Mesothelial cell of epicardium (in vitro differentiated cells): ENCODE measurements around the gene TMEM150C. TPM values are rescaled to one million over a fixed set of nuclear protein-coding genes. Genes with fewer than 3 reads are reported as not detected.

Source experiments
- DNase-seq, 2 experiments: peaks; one replicate each; pipeline ENCODE4 v3.0.0; 2021; ENCODE audit warnings: low spot score in 2 of 2; ENCODE audit not compliant: unreplicated experiment in 2 of 2
- H3K27ac Mint-ChIP-seq: 2 replicates; pipeline ENCODE4 v1.8.0; 2021; ENCODE audit warnings: mixed read lengths
- H3K27me3 Mint-ChIP-seq: 2 replicates; pipeline ENCODE4 v1.8.0; 2021; ENCODE audit warnings: low read depth, mixed read lengths
- H3K36me3 Mint-ChIP-seq: 2 replicates; pipeline ENCODE4 v1.8.0; 2021; ENCODE audit warnings: mixed read lengths
- H3K4me1 Mint-ChIP-seq: 2 replicates; pipeline ENCODE4 v1.8.0; 2021; ENCODE audit warnings: mixed read lengths
- H3K4me3 Mint-ChIP-seq: 2 replicates; pipeline ENCODE4 v1.8.0; 2021; ENCODE audit warnings: mild to moderate bottlenecking, moderate library complexity, mixed read lengths
- H3K9me3 Mint-ChIP-seq: 2 replicates; pipeline ENCODE4 v1.8.0; 2021; ENCODE audit warnings: mixed read lengths
- CTCF ChIP-seq: fragments of 200-600 bp; sonication (generic); IDR thresholded peaks from one replicate; pipeline ENCODE4 v1.5.0; 2021; ENCODE audit warnings: antibody characterized with exemption; ENCODE audit not compliant: unreplicated experiment
- total RNA-seq: library from RNA; stranded (reverse); gene quantifications from 3 replicates; pipeline ENCODE4 v1.2.1, GENCODE V29; 2021

The TMEM150C gene
- total RNA-seq, 1 donor from 2014 or later: 4.3 TPM

GRCh38 chr4:82500435-82501153 lies 61.2 kb downstream of the TMEM150C start:
- peaks cover 5% of the 10 kb centered on the region for H3K4me1 Mint-ChIP-seq
- no peak overlapping the region for H3K27ac Mint-ChIP-seq
- no peak overlapping the region for H3K4me3 Mint-ChIP-seq
- no peak for TF ChIP-seq CTCF
- H3K9me3 Mint-ChIP-seq: no peaks in the 10 kb centered on the region
- no peaks in the 10 kb centered on the region for H3K27me3 Mint-ChIP-seq
- DNase-seq: no peak
- H3K36me3 Mint-ChIP-seq: no peaks in the 10 kb centered on the region

GRCh38 chr4:82499738-82500434 lies 61.9 kb downstream of the TMEM150C start:
- DNase-seq: no peak
- no peak for TF ChIP-seq CTCF
- no peaks in the 10 kb centered on the region for H3K9me3 Mint-ChIP-seq
- no peak overlapping the region for H3K27ac Mint-ChIP-seq
- H3K4me3 Mint-ChIP-seq: no peak overlapping the region
- no peaks in the 10 kb centered on the region for H3K36me3 Mint-ChIP-seq
- H3K27me3 Mint-ChIP-seq: no peaks in the 10 kb centered on the region
- peaks cover 5% of the 10 kb centered on the region for H3K4me1 Mint-ChIP-seq

GRCh38 chr4:82496349-82496748 lies 65.4 kb downstream of the TMEM150C start:
- no peaks in the 10 kb centered on the region for H3K9me3 Mint-ChIP-seq
- H3K4me3 Mint-ChIP-seq: no peak overlapping the region

GRCh38 chr4:82495666-82496065 lies 66.1 kb downstream of the TMEM150C start:
- no peak overlapping the region for H3K27ac Mint-ChIP-seq
- no peak for DNase-seq
- no peaks in the 10 kb centered on the region for H3K9me3 Mint-ChIP-seq
- no peaks in the 10 kb centered on the region for H3K27me3 Mint-ChIP-seq
- peaks cover 5% of the 10 kb centered on the region for H3K4me1 Mint-ChIP-seq
- no peak overlapping the region for H3K4me3 Mint-ChIP-seq
- no peaks in the 10 kb centered on the region for H3K36me3 Mint-ChIP-seq
- TF ChIP-seq CTCF: no peak

More at GRCh38 chr4:82496349-82496748, 65.4 kb downstream of the TMEM150C start:
- Mint-ChIP-seq H3K4me1 (peaks cover 5% of the 10 kb centered on the region), H3K27me3 (no peaks in the 10 kb centered on the region), H3K36me3 (no peaks in the 10 kb centered on the region), H3K27ac (no peak overlapping the region)
- no peak for DNase-seq
- no peak for TF ChIP-seq CTCF

GRCh38 chr4:82493721-82494425 lies 67.9 kb downstream of the TMEM150C start:
- no peak for TF ChIP-seq CTCF
- Mint-ChIP-seq H3K4me3 (no peak overlapping the region), H3K36me3 (no peaks in the 10 kb centered on the region), H3K27ac (no peak overlapping the region), H3K27me3 (no peaks in the 10 kb centered on the region), H3K4me1 (no peaks in the 10 kb centered on the region), H3K9me3 (no peaks in the 10 kb centered on the region)
- DNase-seq: no peak
